ENCODE measurements around the gene MMP14. TPM values are rescaled to one million over a fixed set of nuclear protein-coding genes. Genes with fewer than 3 reads are reported as not detected.

MMP14 gene
- total and polyA plus RNA-seq, 2 of the 13 experiments (the other 11 are each of a cell fraction or from before 2014, with no cell fraction given): 5.2 to 9.8 TPM

GRCh38 chr14:22824711-22825359 is 11.6 kb upstream of the MMP14 start (continued):
- TF ChIP-seq SIX4 (CRISPR knock-in tag; IDR thresholded peaks at IDR 0.05): 0 out of 2 replicates have a peak, but pooled peaks have one; percentile 12
- 0 out of 2 replicates have a peak, but pooled peaks have one; percentile 2 for TF ChIP-seq PHF8 (CRISPR knock-in tag; IDR thresholded peaks at IDR 0.05)
- TF ChIP-seq HOXA3 (CRISPR knock-in tag; IDR thresholded peaks at IDR 0.05): peak; percentile 50; the same call in 1 of the 2 replicates
- TF ChIP-seq HIVEP1 (CRISPR knock-in tag; IDR thresholded peaks at IDR 0.05): 0 out of 2 replicates have a peak, but pooled peaks have one; percentile 47
- TF ChIP-seq TAF1 (CRISPR knock-in tag; IDR thresholded peaks at IDR 0.05): 0 out of 2 replicates have a peak, but pooled peaks have one; percentile 9
- TF ChIP-seq NR2C2 (CRISPR knock-in tag; IDR thresholded peaks at IDR 0.05; ENCODE audit: borderline replicate concordance): 0 out of 2 replicates have a peak, but pooled peaks have one; percentile 21
- TF ChIP-seq ZNF792 (CRISPR knock-in tag; IDR thresholded peaks at IDR 0.05): no peak
- TF ChIP-seq ZNF710 (CRISPR knock-in tag; IDR thresholded peaks at IDR 0.05; ENCODE audit: borderline replicate concordance): peak; percentile 77; the same call in 1 of the 2 replicates
- peak; percentile 34; the same call in 1 of the 2 replicates for TF ChIP-seq SALL1 (CRISPR knock-in tag; IDR thresholded peaks at IDR 0.05)
- TF ChIP-seq SOX6 (IDR thresholded peaks at IDR 0.05): no peak
- TF ChIP-seq SOX6 (CRISPR knock-in tag; IDR thresholded peaks at IDR 0.05): peak; percentile 36; the same call in 1 of the 2 replicates
- no peak for TF ChIP-seq HMG20A (CRISPR knock-in tag; IDR thresholded peaks at IDR 0.05; ENCODE audit: borderline replicate concordance)
- TF ChIP-seq ARID5B (CRISPR knock-in tag; IDR thresholded peaks at IDR 0.05): peak; percentile 3; the same call in 1 of the 2 replicates
- TF ChIP-seq FOSL2 (CRISPR knock-in tag; IDR thresholded peaks at IDR 0.05): peak; percentile 51
- 0 out of 2 replicates have a peak, but pooled peaks have one; percentile 30 for TF ChIP-seq ZNF646 (CRISPR knock-in tag; IDR thresholded peaks at IDR 0.05)
- TF ChIP-seq ZBTB21 (CRISPR knock-in tag; IDR thresholded peaks at IDR 0.05): peak; percentile 94
- no peak for TF ChIP-seq CREB1 (IDR thresholded peaks at IDR 0.05)
- TF ChIP-seq CREB1 (CRISPR knock-in tag; IDR thresholded peaks at IDR 0.05): no peak; the same call in 1 of the 2 replicates
- peak; percentile 30; the same call in 1 of the 2 replicates for TF ChIP-seq RXRB (CRISPR knock-in tag; IDR thresholded peaks at IDR 0.05; ENCODE audit: borderline replicate concordance)
